ENCODE measurements around the gene HELT.

- TF ChIP-seq POLR2A (IDR thresholded peaks at IDR 0.05) (no peak), CTCF (IDR thresholded peaks at IDR 0.05 in 4 of 5, conservative IDR thresholded peaks at IDR 0.05 in 1 of 5) (no peak)
These were observed 25.9 kb upstream of the HELT start for GRCh38 chr4:184992422-184992821.

Measured in gastrocnemius medialis (tissue), 4 donors.